Omental fat pad (tissue), 4 donors: Measurements from ENCODE around the gene OR1A1. TPM values are rescaled to one million over a fixed set of nuclear protein-coding genes. Genes with fewer than 3 reads are reported as not detected.
"Not testable (repeated sequence)": the region's sequence is repeated elsewhere in the genome, so short reads cannot be mapped to it uniquely, and the experiment has no call there.

Experiments used
- ATAC-seq: fragments of 150-250 bp; one replicate; pipeline ENCODE4 v1.9.1; 2016; ENCODE audit warnings: mild to moderate bottlenecking, moderate library complexity; ENCODE audit not compliant: low FRiP score
- DNase-seq: peaks from one replicate; pipeline ENCODE4 v3.0.0-alpha.2; 2019; ENCODE audit warnings: low spot score
- total RNA-seq, 4 donors: library from RNA; depleted of rRNA; stranded (reverse); fragments of >200 nt; gene quantifications; one replicate each; pipeline ENCODE4 v1.1.0, GENCODE V29; 2016
- TF ChIP-seq, protein P1 (sequence below), 3 donors: fragments of 450-650 bp; IDR thresholded peaks; one replicate each; pipeline ENCODE4 v1.5.1; 2016 to 2017; ENCODE audit warnings: antibody characterized with exemption in 3 of 3, mild to moderate bottlenecking in 3 of 3, moderate library complexity in 2 of 3

OR1A1 gene, protein sequence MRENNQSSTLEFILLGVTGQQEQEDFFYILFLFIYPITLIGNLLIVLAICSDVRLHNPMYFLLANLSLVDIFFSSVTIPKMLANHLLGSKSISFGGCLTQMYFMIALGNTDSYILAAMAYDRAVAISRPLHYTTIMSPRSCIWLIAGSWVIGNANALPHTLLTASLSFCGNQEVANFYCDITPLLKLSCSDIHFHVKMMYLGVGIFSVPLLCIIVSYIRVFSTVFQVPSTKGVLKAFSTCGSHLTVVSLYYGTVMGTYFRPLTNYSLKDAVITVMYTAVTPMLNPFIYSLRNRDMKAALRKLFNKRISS
- not detected for total RNA-seq

DNA sequence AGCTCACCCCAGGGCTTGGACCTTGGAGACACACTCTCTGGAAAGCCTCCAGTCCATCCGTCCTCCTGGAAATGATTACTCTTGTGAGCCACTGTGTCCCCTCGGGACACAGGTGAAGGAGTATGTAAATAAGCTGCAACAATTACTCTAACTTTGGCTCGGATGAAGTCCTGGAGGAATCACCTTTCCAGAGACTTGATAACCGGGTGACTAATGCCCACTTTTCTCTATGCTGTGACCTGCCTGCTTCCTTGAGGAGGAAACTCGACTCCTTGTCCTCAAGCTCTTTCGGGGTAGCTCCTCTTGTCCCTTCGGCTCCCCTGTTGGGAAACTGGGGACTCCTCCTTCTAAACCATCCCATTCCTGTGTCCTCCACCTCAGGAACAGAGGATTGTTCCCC, at the start of gene OR1A1:
Gene OR1A1 (plus strand): TSS at position 301 of the 400 bp plus-strand sequence. CDS start 7,954 bp downstream, outside the sequence.
- TF ChIP-seq, protein P1, sequence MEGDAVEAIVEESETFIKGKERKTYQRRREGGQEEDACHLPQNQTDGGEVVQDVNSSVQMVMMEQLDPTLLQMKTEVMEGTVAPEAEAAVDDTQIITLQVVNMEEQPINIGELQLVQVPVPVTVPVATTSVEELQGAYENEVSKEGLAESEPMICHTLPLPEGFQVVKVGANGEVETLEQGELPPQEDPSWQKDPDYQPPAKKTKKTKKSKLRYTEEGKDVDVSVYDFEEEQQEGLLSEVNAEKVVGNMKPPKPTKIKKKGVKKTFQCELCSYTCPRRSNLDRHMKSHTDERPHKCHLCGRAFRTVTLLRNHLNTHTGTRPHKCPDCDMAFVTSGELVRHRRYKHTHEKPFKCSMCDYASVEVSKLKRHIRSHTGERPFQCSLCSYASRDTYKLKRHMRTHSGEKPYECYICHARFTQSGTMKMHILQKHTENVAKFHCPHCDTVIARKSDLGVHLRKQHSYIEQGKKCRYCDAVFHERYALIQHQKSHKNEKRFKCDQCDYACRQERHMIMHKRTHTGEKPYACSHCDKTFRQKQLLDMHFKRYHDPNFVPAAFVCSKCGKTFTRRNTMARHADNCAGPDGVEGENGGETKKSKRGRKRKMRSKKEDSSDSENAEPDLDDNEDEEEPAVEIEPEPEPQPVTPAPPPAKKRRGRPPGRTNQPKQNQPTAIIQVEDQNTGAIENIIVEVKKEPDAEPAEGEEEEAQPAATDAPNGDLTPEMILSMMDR (IDR thresholded peaks at IDR 0.05), result no peak
- DNase-seq (no peak), ATAC-seq (no peak)

DNA sequence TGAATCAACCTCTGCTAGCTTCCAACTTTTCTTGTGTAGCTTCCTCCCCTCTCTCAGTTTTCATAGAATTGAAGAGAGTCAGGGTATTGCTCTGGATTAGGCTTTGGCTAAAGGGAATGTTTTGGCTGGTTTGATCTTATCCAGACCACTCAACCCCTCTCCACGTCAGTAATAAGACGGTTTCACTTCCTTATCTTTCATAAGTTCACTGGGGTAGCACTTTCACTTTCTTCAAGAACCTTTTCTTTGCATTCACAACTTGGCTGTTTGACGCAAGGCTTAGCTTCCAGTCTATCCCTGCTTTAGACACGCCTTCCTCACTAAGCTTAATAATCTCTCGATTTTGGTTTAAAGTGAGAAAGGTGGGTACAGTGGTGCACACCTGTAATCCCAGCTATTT, 39.9 kb upstream of the OR1A1 start:
- DNase-seq (no peak), ATAC-seq (no peak)
- TF ChIP-seq, protein P1 (IDR thresholded peaks at IDR 0.05), result no peak

DNA sequence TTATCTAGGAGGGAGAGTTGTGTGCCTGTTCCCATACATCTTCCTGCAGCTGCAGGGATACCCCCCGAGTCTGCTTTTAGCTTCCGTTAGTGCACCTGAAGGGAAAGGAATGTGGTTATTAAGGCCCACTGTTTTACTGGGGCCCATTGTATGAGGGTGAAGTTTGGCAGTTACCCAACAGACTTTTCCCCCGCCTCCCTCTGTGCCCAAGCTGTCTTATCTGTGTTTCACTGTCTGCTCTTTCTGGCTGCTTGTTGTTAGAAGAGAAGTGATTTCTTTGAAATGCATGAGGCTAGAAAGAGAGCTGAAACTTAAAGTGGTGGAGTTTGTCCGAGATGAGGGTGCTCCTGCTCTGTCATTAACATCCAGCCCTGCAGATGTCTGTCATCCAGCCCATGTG, 17.5 kb upstream of the OR1A1 start:
- DNase-seq (no peak), ATAC-seq (no peak)
- TF ChIP-seq, protein P1 (IDR thresholded peaks at IDR 0.05), result no peak

DNA sequence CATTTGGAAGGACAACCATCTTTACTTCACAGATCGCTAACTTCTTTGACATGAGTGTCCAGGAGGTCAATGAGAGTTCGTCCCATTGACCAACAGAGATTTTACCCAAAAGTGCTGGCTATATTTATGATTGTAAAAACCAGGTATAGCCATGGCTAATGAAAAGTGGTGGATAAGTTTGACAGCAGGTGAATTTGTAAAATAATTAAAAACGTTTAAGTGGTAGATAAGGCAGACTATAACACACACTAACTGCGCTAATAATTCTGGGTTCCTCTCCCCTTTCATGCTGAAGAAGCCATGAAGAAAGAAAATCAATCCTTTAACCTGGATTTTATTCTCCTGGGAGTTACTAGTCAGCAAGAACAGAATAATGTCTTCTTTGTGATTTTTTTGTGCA, 10.2 kb upstream of the OR1A1 start, which contains the start of gene OR1A2:
Gene OR1A2 (plus strand): TSS at position 301 of the 400 bp plus-strand sequence. CDS start 0 bp downstream, at position 301.
- DNase-seq (no peak), ATAC-seq (no peak)
- TF ChIP-seq, protein P1 (IDR thresholded peaks at IDR 0.05), result no peak

DNA sequence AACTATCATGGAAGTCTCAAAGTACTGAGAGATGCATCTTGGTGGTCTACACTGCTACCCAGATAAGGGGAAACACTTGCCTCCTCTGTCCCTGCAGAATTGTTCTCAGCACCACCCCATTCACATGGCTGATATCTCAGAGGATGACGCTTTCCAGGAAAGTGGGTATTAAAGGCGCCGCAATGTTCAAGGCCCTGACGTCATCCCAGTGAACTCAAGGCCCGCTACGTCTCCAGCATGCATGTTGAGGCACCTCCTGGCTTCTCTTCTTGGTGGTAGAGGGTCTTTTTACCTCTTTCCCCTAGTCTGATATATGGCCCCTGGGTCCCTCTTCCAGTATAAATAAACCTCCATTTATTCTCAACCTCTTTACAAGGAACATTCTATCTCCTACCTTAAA, 1.0 kb downstream of the OR1A1 start:
- ATAC-seq (no peak), DNase-seq (no peak)
- TF ChIP-seq, protein P1 (IDR thresholded peaks at IDR 0.05), result no peak

DNA sequence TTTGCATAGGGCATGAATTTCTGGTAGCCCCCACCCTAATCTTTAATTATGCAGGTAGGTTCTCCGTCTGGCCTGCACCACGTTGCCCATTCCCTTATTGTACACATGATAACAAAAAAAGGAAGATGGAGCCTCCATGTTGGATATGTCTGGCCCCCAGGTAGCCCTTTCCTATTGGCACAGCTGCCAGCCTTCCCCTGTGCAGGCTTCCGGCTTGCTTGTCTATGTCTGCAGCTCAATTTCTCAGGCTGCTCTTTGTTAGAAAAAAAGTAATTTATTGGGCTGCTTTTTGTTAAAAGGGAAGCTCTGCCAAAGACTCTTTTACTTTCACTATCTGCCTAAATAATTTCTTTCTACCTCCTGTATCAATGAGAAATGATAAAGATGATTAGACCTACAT, 5.5 kb downstream of the OR1A1 start:
- DNase-seq (no peak), ATAC-seq (no peak)
- TF ChIP-seq, protein P1 (IDR thresholded peaks at IDR 0.05), result no peak

DNA sequence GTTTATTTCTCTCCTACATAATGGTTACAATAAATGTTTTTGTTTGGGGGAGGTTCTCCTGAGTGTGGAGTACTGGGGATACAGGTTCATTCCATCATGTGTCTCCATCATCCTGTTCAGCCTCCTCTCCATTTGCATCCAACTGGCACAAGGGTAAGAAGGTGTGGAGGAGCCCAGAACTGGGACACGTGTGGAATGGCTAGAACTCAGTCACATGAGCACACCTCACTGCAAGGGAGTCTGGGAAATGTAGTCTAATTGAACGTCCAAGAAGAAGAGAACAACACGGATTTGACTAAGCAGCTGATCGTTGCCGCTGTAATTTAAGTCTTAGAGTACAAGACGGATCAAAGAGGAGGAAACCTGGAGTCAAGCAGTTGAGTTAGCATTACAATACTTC, 6.1 kb downstream of the OR1A1 start:
- ATAC-seq, result no peak
- DNase-seq, result no peak
- TF ChIP-seq, protein P1 (IDR thresholded peaks at IDR 0.05), result no peak

DNA sequence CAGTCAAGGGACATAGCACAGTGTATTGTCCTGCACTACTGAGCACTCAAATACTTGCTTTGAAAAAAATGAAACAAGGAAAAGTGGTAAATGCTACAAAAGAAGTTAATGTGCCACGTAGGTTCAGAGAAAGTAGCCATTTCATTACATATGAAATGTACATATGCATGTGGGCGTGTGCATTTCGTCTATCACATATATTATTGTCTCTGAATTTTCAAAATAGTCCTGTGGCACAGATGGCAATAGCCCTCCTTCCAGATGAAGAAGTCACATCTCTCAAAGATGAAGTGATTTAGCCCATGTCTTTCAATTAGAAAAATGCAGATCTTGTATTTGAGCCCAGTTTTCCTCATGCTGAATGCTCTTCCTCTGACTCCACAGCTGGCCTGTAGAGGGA, 12.5 kb downstream of the OR1A1 start:
- not testable (repeated sequence) for ATAC-seq, DNase-seq
